GM23338 (cell line): ENCODE measurements around the gene CCDC187. TPM values are rescaled to one million over a fixed set of nuclear protein-coding genes. Genes with fewer than 3 reads are reported as not detected.
"Not testable (repeated sequence)": the region's sequence is repeated elsewhere in the genome, so short reads cannot be mapped to it uniquely, and the experiment has no call there.

Experiments used
- ATAC-seq: fragments of 200-7000 bp; cut with Tn5 transposase; 3 replicates; pipeline ENCODE4 v1.9.1; 2020
- DNase-seq: peaks from one replicate; pipeline ENCODE4 v3.0.0-alpha.2; 2015; ENCODE audit warnings: low spot score
- H2AFZ ChIP-seq: fragments of 200-600 bp; sonication (generic); 2 replicates; pipeline ENCODE4 v1.8.0; 2016; ENCODE audit warnings: antibody characterized with exemption, mild to moderate bottlenecking, moderate library complexity
- H3F3A ChIP-seq: fragments of 200-600 bp; sonication (generic); replicated peaks from 2 replicates; pipeline ENCODE4 v1.8.0; 2017; ENCODE audit warnings: antibody characterized with exemption, mixed run types, low read depth
- H3K27ac ChIP-seq: fragments of 200-600 bp; sonication (generic); 2 replicates; pipeline ENCODE4 v1.6.1; 2016; ENCODE audit warnings: low read depth
- H3K27me3 ChIP-seq: fragments of 200-600 bp; sonication (generic); 2 replicates; pipeline ENCODE4 v1.8.0; 2016; ENCODE audit warnings: mild to moderate bottlenecking, mixed run types, moderate library complexity; ENCODE audit not compliant: insufficient read depth
- H3K36me3 ChIP-seq: fragments of 200-600 bp; sonication (generic); 2 replicates; pipeline ENCODE4 v1.8.0; 2016; ENCODE audit warnings: mild to moderate bottlenecking; ENCODE audit not compliant: insufficient read depth
- H3K4me1 ChIP-seq: fragments of 200-600 bp; sonication (generic); 2 replicates; pipeline ENCODE4 v1.8.0; 2016; ENCODE audit warnings: mild to moderate bottlenecking, moderate library complexity; ENCODE audit not compliant: insufficient read depth
- H3K4me2 ChIP-seq: fragments of 200-600 bp; sonication (generic); 2 replicates; pipeline ENCODE4 v1.7.1; 2017; ENCODE audit warnings: mixed run types
- H3K4me3 ChIP-seq: fragments of 200-600 bp; sonication (generic); 2 replicates; pipeline ENCODE4 v1.6.1; 2016; ENCODE audit warnings: mixed run types
- H3K79me2 ChIP-seq: fragments of 200-600 bp; sonication (generic); replicated peaks from 2 replicates; pipeline ENCODE4 v1.8.0; 2017; ENCODE audit warnings: mild to moderate bottlenecking; ENCODE audit not compliant: insufficient read depth
- H3K9me2 ChIP-seq: fragments of 200-600 bp; sonication (generic); 2 replicates; pipeline ENCODE4 v1.8.0; 2017; ENCODE audit not compliant: insufficient read depth
- H4K20me1 ChIP-seq: fragments of 200-600 bp; sonication (generic); replicated peaks from 2 replicates; pipeline ENCODE4 v1.8.0; 2017; ENCODE audit warnings: mild to moderate bottlenecking; ENCODE audit not compliant: insufficient read depth
- H3K27ac Mint-ChIP-seq: 2 replicates; pipeline ENCODE4 v1.8.0; 2020; ENCODE audit warnings: inconsistent platforms, mild to moderate bottlenecking, moderate library complexity, mixed read lengths
- H3K27me3 Mint-ChIP-seq: 3 replicates; pipeline ENCODE4 v1.8.0; 2022; ENCODE audit warnings: low read depth, mild to moderate bottlenecking, moderate library complexity, mixed read lengths, inconsistent platforms; ENCODE audit not compliant: insufficient read depth, poor library complexity
- H3K36me3 Mint-ChIP-seq: 3 replicates; pipeline ENCODE4 v1.8.0; 2021; ENCODE audit warnings: low read depth, mild to moderate bottlenecking, inconsistent platforms, moderate library complexity, mixed read lengths
- H3K4me1 Mint-ChIP-seq: 3 replicates; pipeline ENCODE4 v1.8.0; 2020; ENCODE audit warnings: mild to moderate bottlenecking, inconsistent platforms, mixed read lengths
- H3K4me3 Mint-ChIP-seq: 3 replicates; pipeline ENCODE4 v1.8.0; 2021; ENCODE audit warnings: moderate library complexity, mild to moderate bottlenecking, inconsistent platforms, mixed read lengths
- H3K9me3 Mint-ChIP-seq: 3 replicates; pipeline ENCODE4 v1.8.0; 2020; ENCODE audit warnings: moderate library complexity, mild to moderate bottlenecking, inconsistent platforms, mixed read lengths
- CTCF ChIP-seq, 2 experiments: fragments of 200-600 bp in 1 of 2; sonication (generic) in 1 of 2; conservative IDR thresholded peaks; 2 replicates each; pipeline versions ENCODE4 v1.5.1 to v1.6.1; 2016 to 2017; ENCODE audit warnings: antibody characterized with exemption in 2 of 2, low read depth in 2 of 2, mild to moderate bottlenecking in 2 of 2, moderate library complexity in 1 of 2
- ETS1 ChIP-seq: IDR thresholded peaks from 2 replicates; pipeline ENCODE4 v1.6.1; 2016; ENCODE audit warnings: antibody characterized with exemption
- ZNF462 ChIP-seq: fragments of 250-450 bp; sonication (Bioruptor Pico); IDR thresholded peaks from 2 replicates; pipeline ENCODE4 v1.5.0; 2020; ENCODE audit warnings: mild to moderate bottlenecking, moderate library complexity
- polyA plus RNA-seq: library from polyadenylated mRNA; unstranded; fragments of >200 nt; fragmentation: Nextera tagmentation; extraction: Ambion mirVana; gene quantifications from 2 replicates; pipeline ENCODE4 v1.2.1, GENCODE V29; 2016
- total RNA-seq: library from RNA; depleted of rRNA; stranded (reverse); fragments of >200 nt; shearing (Covaris generic); gene quantifications from 2 replicates; pipeline ENCODE4 v1.2.3, GENCODE V29; 2014

Gene CCDC187
- total and polyA plus RNA-seq, 2 experiments from 2014 or later: 0.14 TPM; not detected in 1

GRCh38 chr9:136322756-136323330 lies 18.9 kb upstream of the CCDC187 start (continued):
- TF ChIP-seq ZNF462 (CRISPR knock-in tag) (no peak), CTCF (conservative IDR thresholded peaks at IDR 0.05; ENCODE audit: low read depth in 2 of 2) (no peak)

- Mint-ChIP-seq H3K27ac (no peak overlapping the region), H3K27me3 (peaks cover 5% of the 10 kb centered on the region), H3K9me3 (peaks cover 2% of the 10 kb centered on the region; the same call in 2 of the 3 replicates), H3K36me3 (no peaks in the 10 kb centered on the region), H3K4me1 (peaks cover 4% of the 10 kb centered on the region; the same call in 1 of the 3 replicates), H3K4me3 (no peak overlapping the region)
- no peaks in the 10 kb centered on the region for H3K27me3 ChIP-seq
- ATAC-seq (no peak), DNase-seq (no peak)
- H3K4me1 ChIP-seq: peaks cover 7% of the 10 kb centered on the region
- no peak overlapping the region for H3K4me3 ChIP-seq
- H3F3A ChIP-seq: 0 out of 2 replicates have a peak, but pooled peaks cover 3% of the 10 kb centered on the region
- no peak overlapping the region for H2AFZ ChIP-seq
- no peak for TF ChIP-seq ETS1
- no peaks in the 10 kb centered on the region for H4K20me1 ChIP-seq
- H3K9me2 ChIP-seq: no peaks in the 10 kb centered on the region
- H3K79me2 ChIP-seq: no peaks in the 10 kb centered on the region
- H3K4me2 ChIP-seq: no peak overlapping the region
- no peaks in the 10 kb centered on the region for H3K36me3 ChIP-seq
- 0 out of 2 replicates have a peak overlapping the region, but pooled peaks have one; percentile 19 for H3K27ac ChIP-seq
Measured at GRCh38 chr9:136321561-136321960, 17.7 kb upstream of the CCDC187 start.

- not testable (repeated sequence) for H3K36me3 Mint-ChIP-seq, DNase-seq, H3F3A ChIP-seq, H3K79me2 ChIP-seq, H4K20me1 ChIP-seq, H3K27me3 Mint-ChIP-seq, H3K4me2 ChIP-seq, H3K27ac Mint-ChIP-seq, H3K9me2 ChIP-seq, H3K4me1 Mint-ChIP-seq, H3K36me3 ChIP-seq, ATAC-seq, H3K4me1 ChIP-seq, H3K9me3 Mint-ChIP-seq, H2AFZ ChIP-seq, H3K4me3 Mint-ChIP-seq, H3K27me3 ChIP-seq, H3K4me3 ChIP-seq
- 0 out of 2 replicates have a peak overlapping the region, but pooled peaks have one; percentile 19 for H3K27ac ChIP-seq
Measured at GRCh38 chr9:136320972-136321371, 17.1 kb upstream of the CCDC187 start.

GRCh38 chr9:136319955-136320354 lies 16.1 kb upstream of the CCDC187 start:
- not testable (repeated sequence) for ATAC-seq, H3K4me3 Mint-ChIP-seq, H3K4me1 Mint-ChIP-seq, H3F3A ChIP-seq, H3K36me3 ChIP-seq, H3K36me3 Mint-ChIP-seq, H3K27ac Mint-ChIP-seq, H3K4me3 ChIP-seq, H3K27me3 ChIP-seq, H3K4me1 ChIP-seq, H4K20me1 ChIP-seq, H3K4me2 ChIP-seq, H3K9me2 ChIP-seq, DNase-seq, H3K79me2 ChIP-seq, H2AFZ ChIP-seq, H3K27ac ChIP-seq
- Mint-ChIP-seq H3K27me3 (peaks cover 13% of the 10 kb centered on the region), H3K9me3 (peaks cover 17% of the 10 kb centered on the region)
